Activated CD4-positive, alpha-beta memory T cell treated with anti-CD3 and anti-CD28 coated beads for 36 hours (primary cell): ENCODE measurements around the gene ARID1B. TPM values are rescaled to one million over a fixed set of nuclear protein-coding genes. Genes with fewer than 3 reads are reported as not detected.

Experiments used
- CTCF ChIA-PET: fragments of 350-600 bp; sonication (Branson Sonifier 250); formaldehyde crosslinking; loops from one replicate; lab custom pipeline; 2021; ENCODE audit warnings: antibody characterized with exemption, inconsistent platforms; lab: Charles Lee
- POLR2A ChIA-PET: fragments of 350-600 bp; sonication (Branson Sonifier 250); formaldehyde crosslinking; loops from one replicate; lab custom pipeline; 2021; ENCODE audit warnings: antibody characterized with exemption; lab: Charles Lee
- DNase-seq: peaks from one replicate; pipeline ENCODE4 v3.0.0-alpha.2; 2020
- H3K27ac Mint-ChIP-seq: one replicate; pipeline ENCODE4 v1.8.0; 2021; ENCODE audit warnings: mixed read lengths
- H3K27me3 Mint-ChIP-seq: one replicate; pipeline ENCODE4 v1.8.0; 2021; ENCODE audit warnings: mixed read lengths
- H3K36me3 Mint-ChIP-seq: one replicate; pipeline ENCODE4 v1.8.0; 2021; ENCODE audit warnings: mixed read lengths
- H3K4me1 Mint-ChIP-seq: one replicate; pipeline ENCODE4 v1.8.0; 2021; ENCODE audit warnings: low read depth, mixed read lengths
- H3K4me3 Mint-ChIP-seq: one replicate; pipeline ENCODE4 v1.8.0; 2021; ENCODE audit warnings: mild to moderate bottlenecking, mixed read lengths
- H3K9me3 Mint-ChIP-seq: one replicate; pipeline ENCODE4 v1.8.0; 2021; ENCODE audit warnings: mixed read lengths
- intact Hi-C: fragments of 100-400 bp; cut with micrococcal nuclease; formaldehyde crosslinking; loops from one replicate; pipeline ENCODE4 v1.15.1; 2023
- total RNA-seq, 2 experiments: library from RNA; stranded (reverse); gene quantifications; one replicate each; pipeline ENCODE4 v1.2.3, GENCODE V29; 2021

The ARID1B gene
- total RNA-seq, 2 experiments from 2014 or later = 39.0 to 41.5 TPM

- no peak overlapping the region for H3K27ac Mint-ChIP-seq
- H3K4me1 Mint-ChIP-seq = peaks cover 58% of the 10 kb centered on the region
- DNase-seq = peak; percentile 35
Observed at GRCh38 chr6:157097255-157097955, 320.2 kb downstream of the ARID1B start.

GRCh38 chr6:157098999-157099398 is 321.8 kb downstream of the ARID1B start:
- ChIA-PET CTCF (no interaction called here), POLR2A (interaction anchor here (0.9 kb wide), 1 partner anchor 9 kb away, joined by 4 read pairs; no protein-coding TSS in a partner anchor)
- Mint-ChIP-seq H3K4me3 (no peak overlapping the region), H3K4me1 (peaks cover 59% of the 10 kb centered on the region), H3K27ac (no peak overlapping the region), H3K27me3 (no peaks in the 10 kb centered on the region), H3K36me3 (peaks cover 2% of the 10 kb centered on the region), H3K9me3 (no peaks in the 10 kb centered on the region)
- intact Hi-C loops = no loop called here
- DNase-seq = no peak

More at GRCh38 chr6:157097255-157097955, 320.2 kb downstream of the ARID1B start:
- intact Hi-C loops = no loop called here
- Mint-ChIP-seq H3K4me3 (no peak overlapping the region), H3K36me3 (peaks cover 2% of the 10 kb centered on the region), H3K27me3 (no peaks in the 10 kb centered on the region), H3K9me3 (no peaks in the 10 kb centered on the region)
- POLR2A ChIA-PET = interaction anchor here (1.5 kb wide), 1 partner anchor 18 kb away, joined by 3 read pairs; no protein-coding TSS in a partner anchor
- CTCF ChIA-PET = interaction anchor here (1.9 kb wide), 1 partner anchor 11 kb away, joined by 5 read pairs; no protein-coding TSS in a partner anchor

DNA sequence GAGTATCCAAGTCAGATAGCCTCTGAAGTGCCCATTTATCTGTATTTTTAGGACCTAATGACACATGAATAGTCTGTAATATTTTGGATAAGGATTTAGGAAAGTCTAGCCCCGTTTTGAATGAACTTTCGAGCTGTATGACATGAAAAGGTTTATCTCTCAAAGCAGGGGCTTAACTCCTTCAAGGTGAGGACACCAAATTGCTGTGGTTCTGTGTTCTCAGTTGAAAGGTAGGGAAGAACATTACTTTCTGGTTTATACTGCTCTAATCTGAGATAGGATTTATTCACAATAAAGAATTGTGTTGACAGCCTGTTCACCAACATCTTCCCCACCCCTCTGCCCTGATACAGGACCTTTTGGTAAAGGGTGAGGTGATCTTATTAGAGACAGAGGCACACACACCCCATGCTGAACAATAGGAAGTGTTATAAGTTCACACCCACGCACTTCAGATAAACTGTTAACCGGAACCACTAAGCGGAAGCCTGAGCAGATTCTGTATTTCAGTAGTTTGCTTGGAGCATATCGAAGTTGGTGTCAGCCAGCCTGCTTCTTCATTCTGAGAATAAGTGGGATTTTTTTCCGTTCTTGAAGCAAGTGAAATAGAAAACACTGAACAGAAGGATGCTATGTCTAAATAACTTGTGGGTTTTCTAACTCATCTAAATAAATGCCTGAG is 322.9 kb downstream of the ARID1B start:
- H3K9me3 Mint-ChIP-seq = no peaks in the 10 kb centered on the region
- peaks cover 7% of the 10 kb centered on the region for H3K36me3 Mint-ChIP-seq
- no peaks in the 10 kb centered on the region for H3K27me3 Mint-ChIP-seq
- DNase-seq = peak; percentile 74
- ChIA-PET CTCF (interaction anchor here (0.5 kb wide), 1 partner anchor 85 kb away, joined by 4 read pairs; no protein-coding TSS in a partner anchor), POLR2A (interaction anchor here (0.9 kb wide), 1 partner anchor 8 kb away, joined by 4 read pairs; no protein-coding TSS in a partner anchor)
- intact Hi-C loops = loop anchor here (1.0 to 10.0 kb wide), 8 partner anchors 8 to 655 kb away; no protein-coding TSS in a partner anchor
- H3K27ac Mint-ChIP-seq = peak overlapping the region; percentile 69
- H3K4me1 Mint-ChIP-seq = peaks cover 60% of the 10 kb centered on the region
- H3K4me3 Mint-ChIP-seq = peak overlapping the region; percentile 20

DNA sequence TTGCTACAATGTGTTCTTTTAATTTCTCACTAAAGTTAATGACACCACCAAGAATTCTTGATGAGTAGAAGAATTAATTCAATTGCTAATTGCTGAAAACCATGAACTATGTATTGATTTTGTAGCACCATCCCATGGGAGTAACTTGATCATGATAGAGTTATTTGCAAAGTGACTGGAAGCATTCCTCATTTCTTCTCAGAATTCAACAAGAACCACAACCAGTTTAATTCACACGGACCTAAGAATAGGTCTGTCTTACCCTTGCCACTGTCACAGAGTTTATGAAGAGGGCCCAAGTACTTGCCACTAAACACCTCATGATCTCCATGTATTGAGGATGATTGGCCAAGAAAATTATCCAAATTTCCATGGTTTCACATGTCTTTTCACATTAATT is 324.0 kb downstream of the ARID1B start:
- POLR2A ChIA-PET = no interaction called here
- no peak for DNase-seq
- intact Hi-C loops = loop anchor here (2.0 to 10.0 kb wide), 4 partner anchors 38 to 654 kb away; no protein-coding TSS in a partner anchor
- Mint-ChIP-seq H3K27me3 (no peaks in the 10 kb centered on the region), H3K4me3 (no peak overlapping the region), H3K9me3 (no peaks in the 10 kb centered on the region), H3K27ac (no peak overlapping the region), H3K4me1 (peaks cover 66% of the 10 kb centered on the region), H3K36me3 (peaks cover 7% of the 10 kb centered on the region)
- CTCF ChIA-PET = no interaction called here

GRCh38 chr6:157104803-157105202 is 327.6 kb downstream of the ARID1B start:
- intact Hi-C loops = loop anchor here (5.0 to 10.0 kb wide), 3 partner anchors 117 to 650 kb away; no protein-coding TSS in a partner anchor
- Mint-ChIP-seq H3K27ac (no peak overlapping the region), H3K9me3 (no peaks in the 10 kb centered on the region), H3K36me3 (peaks cover 7% of the 10 kb centered on the region), H3K4me1 (peaks cover 67% of the 10 kb centered on the region), H3K27me3 (no peaks in the 10 kb centered on the region), H3K4me3 (no peak overlapping the region)
- ChIA-PET CTCF (no interaction called here), POLR2A (no interaction called here)
- DNase-seq = no peak

- ChIA-PET CTCF (no interaction called here), POLR2A (no interaction called here)
- H3K4me1 Mint-ChIP-seq = peaks cover 55% of the 10 kb centered on the region
- peaks cover 7% of the 10 kb centered on the region for H3K36me3 Mint-ChIP-seq
- no peak overlapping the region for H3K4me3 Mint-ChIP-seq
- peak; percentile 39 for DNase-seq
- H3K27me3 Mint-ChIP-seq = no peaks in the 10 kb centered on the region
- no peak overlapping the region for H3K27ac Mint-ChIP-seq
- intact Hi-C loops = loop anchor here (2.0 to 10.0 kb wide), 3 partner anchors 129 to 1688 kb away; no protein-coding TSS in a partner anchor
- no peaks in the 10 kb centered on the region for H3K9me3 Mint-ChIP-seq
Observed at GRCh38 chr6:157106487-157106886, 329.3 kb downstream of the ARID1B start.

DNA sequence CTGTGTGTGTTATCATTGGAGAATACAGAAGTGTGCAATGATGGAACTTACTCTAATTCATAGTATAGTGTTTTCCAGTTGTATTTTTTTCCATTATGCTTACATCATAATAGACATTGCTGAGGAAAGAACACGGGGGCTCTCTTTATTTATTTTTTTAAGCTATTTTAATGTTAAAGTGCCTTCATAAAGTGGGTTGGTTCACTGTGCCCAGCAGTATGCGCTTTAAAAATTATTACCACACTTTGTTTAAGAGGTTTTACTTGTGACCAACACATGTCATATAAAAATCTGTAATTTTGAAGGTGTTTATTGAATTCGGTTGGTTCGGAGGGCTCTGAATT is 330.4 kb downstream of the ARID1B start:
- peaks cover 50% of the 10 kb centered on the region for H3K4me1 Mint-ChIP-seq
- DNase-seq = no peak
- ChIA-PET CTCF (interaction anchor here (1.3 to 1.8 kb wide), 4 partner anchors 17 to 74 kb away, joined by 3 to 7 read pairs (median 4); no protein-coding TSS in a partner anchor), POLR2A (interaction anchor here (0.6 to 1.9 kb wide), 4 partner anchors 40 to 1479 kb away, joined by 3 to 7 read pairs (median 5); no protein-coding TSS in a partner anchor)
- intact Hi-C loops = loop anchor here (2.0 to 10.0 kb wide), 3 partner anchors 130 to 1689 kb away; no protein-coding TSS in a partner anchor
- H3K36me3 Mint-ChIP-seq = peaks cover 7% of the 10 kb centered on the region
- no peak overlapping the region for H3K4me3 Mint-ChIP-seq
- H3K27me3 Mint-ChIP-seq = no peaks in the 10 kb centered on the region
- no peaks in the 10 kb centered on the region for H3K9me3 Mint-ChIP-seq
- no peak overlapping the region for H3K27ac Mint-ChIP-seq

DNA sequence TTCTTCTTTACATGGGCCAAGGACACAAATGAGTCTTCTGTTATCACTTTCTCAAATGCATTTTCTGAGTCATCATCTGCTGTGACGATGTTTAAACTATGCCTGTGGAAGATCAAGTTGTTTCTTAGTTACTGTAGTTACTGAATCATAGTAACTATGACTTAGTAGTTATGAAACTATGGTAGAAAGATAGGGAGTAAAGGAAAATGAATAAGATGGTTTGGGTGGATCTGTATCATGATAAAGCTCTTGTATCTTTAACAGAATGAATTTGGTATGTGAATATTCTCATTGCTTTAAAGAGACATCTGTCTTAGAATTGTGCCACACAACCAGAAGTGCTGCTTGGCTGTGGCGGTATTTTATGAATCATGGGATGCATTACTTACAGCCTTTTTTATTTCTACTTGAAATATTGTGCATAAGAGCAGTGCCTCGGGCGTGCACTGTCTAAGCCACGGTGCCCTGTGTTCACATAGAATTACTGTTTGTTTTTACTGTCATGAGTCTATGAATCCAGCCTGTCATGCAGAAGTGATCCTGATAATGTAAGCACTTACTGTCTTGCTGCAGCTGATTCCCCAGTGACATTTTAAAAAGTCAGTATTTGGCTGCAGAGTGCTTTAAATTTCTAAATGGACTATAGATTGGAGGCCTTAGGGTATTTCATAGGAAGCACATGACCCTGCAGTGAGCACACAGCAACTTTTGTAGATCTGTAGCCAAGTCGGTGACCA is 330.9 kb downstream of the ARID1B start:
- Mint-ChIP-seq H3K27me3 (no peaks in the 10 kb centered on the region), H3K27ac (no peak overlapping the region), H3K4me3 (no peak overlapping the region), H3K9me3 (no peaks in the 10 kb centered on the region), H3K4me1 (peaks cover 45% of the 10 kb centered on the region), H3K36me3 (peaks cover 7% of the 10 kb centered on the region)
- CTCF ChIA-PET = interaction anchor here (1.2 to 1.8 kb wide), 5 partner anchors 18 to 74 kb away, joined by 3 to 7 read pairs (median 4); no protein-coding TSS in a partner anchor
- intact Hi-C loops = loop anchor here (1.0 to 10.0 kb wide), 9 partner anchors 8 to 1689 kb away; no protein-coding TSS in a partner anchor
- DNase-seq = peak; percentile 27
- POLR2A ChIA-PET = interaction anchor here (0.6 to 1.9 kb wide), 4 partner anchors 8 to 1480 kb away, joined by 3 to 7 read pairs (median 4); no protein-coding TSS in a partner anchor

DNA sequence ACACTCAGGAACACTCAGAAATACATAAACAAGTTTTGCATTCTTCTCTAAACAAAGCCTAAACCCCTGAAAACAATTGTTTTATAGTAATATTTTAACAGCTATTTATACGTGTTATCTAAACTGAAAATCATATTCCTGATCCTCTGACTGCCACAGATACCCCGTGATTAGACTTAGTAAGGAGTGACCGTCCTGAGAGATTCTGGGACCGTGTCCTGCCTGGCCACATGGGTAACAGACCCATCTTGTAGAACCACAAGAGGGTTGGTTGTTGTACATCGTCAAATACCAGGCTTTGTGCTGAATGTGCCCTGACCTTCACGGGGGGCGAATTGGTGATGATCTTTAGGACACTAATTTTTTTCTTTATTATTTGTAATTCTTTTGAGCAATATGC is 331.7 kb downstream of the ARID1B start:
- no peaks in the 10 kb centered on the region for H3K9me3 Mint-ChIP-seq
- no peak overlapping the region for H3K4me3 Mint-ChIP-seq
- intact Hi-C loops = loop anchor here (1.0 to 10.0 kb wide), 8 partner anchors 9 to 646 kb away; no protein-coding TSS in a partner anchor
- ChIA-PET CTCF (interaction anchor here (1.2 to 1.4 kb wide), 2 partner anchors 55 to 75 kb away, joined by 3 read pairs; no protein-coding TSS in a partner anchor), POLR2A (interaction anchor here (0.9 to 1.9 kb wide), 2 partner anchors 9 to 54 kb away, joined by 4 to 7 read pairs; no protein-coding TSS in a partner anchor)
- DNase-seq = no peak
- peaks cover 44% of the 10 kb centered on the region for H3K4me1 Mint-ChIP-seq
- no peaks in the 10 kb centered on the region for H3K27me3 Mint-ChIP-seq
- H3K36me3 Mint-ChIP-seq = peaks cover 11% of the 10 kb centered on the region
- H3K27ac Mint-ChIP-seq = no peak overlapping the region

GRCh38 chr6:157110607-157111006 is 333.4 kb downstream of the ARID1B start:
- no peaks in the 10 kb centered on the region for H3K27me3 Mint-ChIP-seq
- CTCF ChIA-PET = interaction anchor here (0.7 to 1.0 kb wide), 2 partner anchors 19 to 32 kb away, joined by 3 to 4 read pairs; no protein-coding TSS in a partner anchor
- intact Hi-C loops = no loop called here
- H3K4me3 Mint-ChIP-seq = no peak overlapping the region
- peaks cover 12% of the 10 kb centered on the region for H3K36me3 Mint-ChIP-seq
- peak; percentile 20 for DNase-seq
- POLR2A ChIA-PET = no interaction called here
- no peaks in the 10 kb centered on the region for H3K9me3 Mint-ChIP-seq
- no peak overlapping the region for H3K27ac Mint-ChIP-seq
- peaks cover 39% of the 10 kb centered on the region for H3K4me1 Mint-ChIP-seq

DNA sequence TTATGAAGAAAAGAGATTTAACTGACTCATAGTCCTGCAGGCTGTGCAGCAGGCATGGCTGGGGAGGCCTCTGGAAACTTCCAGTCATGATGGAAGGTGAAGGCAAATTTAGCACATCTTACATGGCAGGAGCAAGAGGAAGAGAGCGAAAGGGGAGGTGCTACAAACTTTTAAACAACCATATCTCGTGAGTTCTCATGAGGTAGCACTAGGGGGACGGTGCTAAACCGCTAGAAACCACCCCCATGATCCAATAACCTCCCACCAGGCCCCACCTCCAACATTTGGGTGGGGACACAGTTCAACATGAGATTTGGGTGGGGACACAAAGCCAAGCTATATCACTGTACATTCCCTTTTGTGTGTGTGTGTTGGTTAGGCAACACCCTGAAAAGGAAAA is 336.2 kb downstream of the ARID1B start:
- H3K4me3 Mint-ChIP-seq = no peak overlapping the region
- no peak for DNase-seq
- peaks cover 12% of the 10 kb centered on the region for H3K36me3 Mint-ChIP-seq
- CTCF ChIA-PET = interaction anchor here (0.6 kb wide), 1 partner anchor 221 kb away, joined by 3 read pairs; no protein-coding TSS in a partner anchor
- H3K9me3 Mint-ChIP-seq = no peaks in the 10 kb centered on the region
- no peak overlapping the region for H3K27ac Mint-ChIP-seq
- no peaks in the 10 kb centered on the region for H3K27me3 Mint-ChIP-seq
- intact Hi-C loops = no loop called here
- POLR2A ChIA-PET = no interaction called here
- peaks cover 13% of the 10 kb centered on the region for H3K4me1 Mint-ChIP-seq
